ENCODE results near the gene KDM1B. TPM values are rescaled to one million over a fixed set of nuclear protein-coding genes. Genes with fewer than 3 reads are reported as not detected.

Gene KDM1B
- total and polyA plus RNA-seq, 2 experiments from 2014 or later = 3.8 to 9.0 TPM

- no peak for TF ChIP-seq CTCF (conservative IDR thresholded peaks at IDR 0.05; ENCODE audit: low read depth in 2 of 2)
- TF ChIP-seq, protein P1, sequence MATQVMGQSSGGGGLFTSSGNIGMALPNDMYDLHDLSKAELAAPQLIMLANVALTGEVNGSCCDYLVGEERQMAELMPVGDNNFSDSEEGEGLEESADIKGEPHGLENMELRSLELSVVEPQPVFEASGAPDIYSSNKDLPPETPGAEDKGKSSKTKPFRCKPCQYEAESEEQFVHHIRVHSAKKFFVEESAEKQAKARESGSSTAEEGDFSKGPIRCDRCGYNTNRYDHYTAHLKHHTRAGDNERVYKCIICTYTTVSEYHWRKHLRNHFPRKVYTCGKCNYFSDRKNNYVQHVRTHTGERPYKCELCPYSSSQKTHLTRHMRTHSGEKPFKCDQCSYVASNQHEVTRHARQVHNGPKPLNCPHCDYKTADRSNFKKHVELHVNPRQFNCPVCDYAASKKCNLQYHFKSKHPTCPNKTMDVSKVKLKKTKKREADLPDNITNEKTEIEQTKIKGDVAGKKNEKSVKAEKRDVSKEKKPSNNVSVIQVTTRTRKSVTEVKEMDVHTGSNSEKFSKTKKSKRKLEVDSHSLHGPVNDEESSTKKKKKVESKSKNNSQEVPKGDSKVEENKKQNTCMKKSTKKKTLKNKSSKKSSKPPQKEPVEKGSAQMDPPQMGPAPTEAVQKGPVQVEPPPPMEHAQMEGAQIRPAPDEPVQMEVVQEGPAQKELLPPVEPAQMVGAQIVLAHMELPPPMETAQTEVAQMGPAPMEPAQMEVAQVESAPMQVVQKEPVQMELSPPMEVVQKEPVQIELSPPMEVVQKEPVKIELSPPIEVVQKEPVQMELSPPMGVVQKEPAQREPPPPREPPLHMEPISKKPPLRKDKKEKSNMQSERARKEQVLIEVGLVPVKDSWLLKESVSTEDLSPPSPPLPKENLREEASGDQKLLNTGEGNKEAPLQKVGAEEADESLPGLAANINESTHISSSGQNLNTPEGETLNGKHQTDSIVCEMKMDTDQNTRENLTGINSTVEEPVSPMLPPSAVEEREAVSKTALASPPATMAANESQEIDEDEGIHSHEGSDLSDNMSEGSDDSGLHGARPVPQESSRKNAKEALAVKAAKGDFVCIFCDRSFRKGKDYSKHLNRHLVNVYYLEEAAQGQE (IDR thresholded peaks at IDR 0.05; ENCODE audit: unreplicated experiment) = no peak
- no peak for TF ChIP-seq JUNB (IDR thresholded peaks at IDR 0.05; ENCODE audit: unreplicated experiment)
- no peak for TF ChIP-seq CREB1 (CRISPR knock-in tag; IDR thresholded peaks at IDR 0.05; ENCODE audit: low read depth)
- TF ChIP-seq ZNF331 (CRISPR knock-in tag; IDR thresholded peaks at IDR 0.05; ENCODE audit: low read depth) = no peak
- no peak for TF ChIP-seq EZH2 (IDR thresholded peaks at IDR 0.05; ENCODE audit: low read depth, unreplicated experiment)
- TF ChIP-seq, protein P2, sequence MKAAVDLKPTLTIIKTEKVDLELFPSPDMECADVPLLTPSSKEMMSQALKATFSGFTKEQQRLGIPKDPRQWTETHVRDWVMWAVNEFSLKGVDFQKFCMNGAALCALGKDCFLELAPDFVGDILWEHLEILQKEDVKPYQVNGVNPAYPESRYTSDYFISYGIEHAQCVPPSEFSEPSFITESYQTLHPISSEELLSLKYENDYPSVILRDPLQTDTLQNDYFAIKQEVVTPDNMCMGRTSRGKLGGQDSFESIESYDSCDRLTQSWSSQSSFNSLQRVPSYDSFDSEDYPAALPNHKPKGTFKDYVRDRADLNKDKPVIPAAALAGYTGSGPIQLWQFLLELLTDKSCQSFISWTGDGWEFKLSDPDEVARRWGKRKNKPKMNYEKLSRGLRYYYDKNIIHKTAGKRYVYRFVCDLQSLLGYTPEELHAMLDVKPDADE (IDR thresholded peaks at IDR 0.05) = no peak
- no peak for TF ChIP-seq POLR2AphosphoS5 (IDR thresholded peaks at IDR 0.05; ENCODE audit: low read depth)
- no peak for TF ChIP-seq STAT1 (IDR thresholded peaks at IDR 0.05; ENCODE audit: unreplicated experiment)
Measured at GRCh38 chr6:18142591-18142861, 12.7 kb upstream of the KDM1B start (continued).

DNA sequence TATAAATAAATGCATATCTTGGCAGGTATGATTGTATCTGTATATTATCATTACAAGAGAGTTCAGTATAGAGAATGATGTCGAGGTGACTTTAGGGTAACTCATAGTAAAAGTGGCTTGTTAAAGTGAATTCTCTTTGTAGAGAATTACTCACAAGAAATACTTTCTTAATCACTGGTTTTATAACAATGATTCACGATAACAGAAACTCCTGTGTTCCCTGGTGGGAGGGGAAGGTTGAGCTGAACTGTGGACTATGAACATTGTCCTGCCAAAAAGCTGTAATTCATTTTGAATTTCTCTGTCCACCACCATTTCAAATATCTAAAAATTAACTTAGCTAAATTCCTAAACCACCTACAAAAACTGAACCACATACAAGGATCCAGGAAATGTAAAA is 8.1 kb upstream of the KDM1B start:
- Histone ChIP-seq H3K4me3 (no peak overlapping the region), H3K9me2 (ENCODE audit: insufficient read depth) (no peaks in the 10 kb centered on the region), H3K79me2 (replicated peaks; ENCODE audit: insufficient read depth) (no peaks in the 10 kb centered on the region), H3K27ac (ENCODE audit: low read depth) (no peak overlapping the region), H4K20me1 (replicated peaks; ENCODE audit: insufficient read depth) (no peaks in the 10 kb centered on the region), H3K36me3 (ENCODE audit: insufficient read depth) (peaks cover 8% of the 10 kb centered on the region; the same call in 1 of the 2 replicates), H3K4me1 (ENCODE audit: insufficient read depth) (no peaks in the 10 kb centered on the region), H2AFZ (no peak overlapping the region), H3K4me2 (no peak overlapping the region), H3F3A (replicated peaks; ENCODE audit: low read depth) (no peaks in the 10 kb centered on the region), H3K27me3 (ENCODE audit: insufficient read depth) (no peaks in the 10 kb centered on the region)
- Mint-ChIP-seq H3K4me3 (no peak overlapping the region), H3K9me3 (no peaks in the 10 kb centered on the region), H3K27me3 (ENCODE audit: insufficient read depth, low read depth, poor library complexity) (peaks cover 2% of the 10 kb centered on the region), H3K36me3 (ENCODE audit: low read depth) (peaks cover 18% of the 10 kb centered on the region; the same call in 2 of the 3 replicates), H3K4me1 (peaks cover 1% of the 10 kb centered on the region; the same call in 2 of the 3 replicates), H3K27ac (no peak overlapping the region)
- no peak for DNase-seq (ENCODE audit: low spot score)
- ATAC-seq = no peak
- TF ChIP-seq POLR2AphosphoS5 (IDR thresholded peaks at IDR 0.05; ENCODE audit: low read depth) = no peak
- no peak for TF ChIP-seq STAT1 (IDR thresholded peaks at IDR 0.05; ENCODE audit: unreplicated experiment)
- TF ChIP-seq, protein P1 (IDR thresholded peaks at IDR 0.05; ENCODE audit: unreplicated experiment) = no peak
- no peak for TF ChIP-seq JUNB (IDR thresholded peaks at IDR 0.05; ENCODE audit: unreplicated experiment)
- TF ChIP-seq EZH2 (IDR thresholded peaks at IDR 0.05; ENCODE audit: low read depth, unreplicated experiment) = no peak
- TF ChIP-seq, protein P2 (IDR thresholded peaks at IDR 0.05) = no peak
- TF ChIP-seq NANOG (IDR thresholded peaks at IDR 0.05; ENCODE audit: borderline replicate concordance) = no peak
- TF ChIP-seq CTCF (conservative IDR thresholded peaks at IDR 0.05; ENCODE audit: low read depth in 2 of 2) = no peak
- no peak for TF ChIP-seq ZNF331 (CRISPR knock-in tag; IDR thresholded peaks at IDR 0.05; ENCODE audit: low read depth)
- no peak for TF ChIP-seq CREB1 (CRISPR knock-in tag; IDR thresholded peaks at IDR 0.05; ENCODE audit: low read depth)

All from GM23338 (cell line).